GM13976 (cell line): ENCODE measurements around the gene MYL3.

Experiments
- DNase-seq: peaks from one replicate; pipeline ENCODE4 v3.0.0; 2012; ENCODE audit warnings: low spot score
- CTCF ChIP-seq: IDR thresholded peaks from 2 replicates; pipeline ENCODE4 v1.5.1; 2012; ENCODE audit warnings: borderline replicate concordance, mild to moderate bottlenecking; ENCODE audit not compliant: insufficient read depth; ENCODE audit errors: extremely low read depth, missing control alignments, control extremely low read depth
- in situ Hi-C: fragments of 300-500 bp; cut with MboI; formaldehyde crosslinking; loops from one replicate; pipeline ENCODE4 v1.12.0; 2022; ENCODE audit warnings: low sequenced_read_pairs, mixed read lengths, inconsistent platforms; ENCODE audit not compliant: unreplicated experiment

MYL3 gene

GRCh38 chr3:46900356-46900755 lies 37.1 kb upstream of the MYL3 start:
- in situ Hi-C loops: loop anchor here (25.0 kb wide), 1 partner anchor 462 kb away; no protein-coding TSS in a partner anchor
- TF ChIP-seq CTCF: no peak

GRCh38 chr3:46900007-46900292 lies 36.7 kb upstream of the MYL3 start:
- TF ChIP-seq CTCF: no peak
- DNase-seq: no peak
- in situ Hi-C loops: loop anchor here (25.0 kb wide), 1 partner anchor 462 kb away; no protein-coding TSS in a partner anchor

More at GRCh38 chr3:46900356-46900755, 37.1 kb upstream of the MYL3 start:
- DNase-seq: no peak

DNA sequence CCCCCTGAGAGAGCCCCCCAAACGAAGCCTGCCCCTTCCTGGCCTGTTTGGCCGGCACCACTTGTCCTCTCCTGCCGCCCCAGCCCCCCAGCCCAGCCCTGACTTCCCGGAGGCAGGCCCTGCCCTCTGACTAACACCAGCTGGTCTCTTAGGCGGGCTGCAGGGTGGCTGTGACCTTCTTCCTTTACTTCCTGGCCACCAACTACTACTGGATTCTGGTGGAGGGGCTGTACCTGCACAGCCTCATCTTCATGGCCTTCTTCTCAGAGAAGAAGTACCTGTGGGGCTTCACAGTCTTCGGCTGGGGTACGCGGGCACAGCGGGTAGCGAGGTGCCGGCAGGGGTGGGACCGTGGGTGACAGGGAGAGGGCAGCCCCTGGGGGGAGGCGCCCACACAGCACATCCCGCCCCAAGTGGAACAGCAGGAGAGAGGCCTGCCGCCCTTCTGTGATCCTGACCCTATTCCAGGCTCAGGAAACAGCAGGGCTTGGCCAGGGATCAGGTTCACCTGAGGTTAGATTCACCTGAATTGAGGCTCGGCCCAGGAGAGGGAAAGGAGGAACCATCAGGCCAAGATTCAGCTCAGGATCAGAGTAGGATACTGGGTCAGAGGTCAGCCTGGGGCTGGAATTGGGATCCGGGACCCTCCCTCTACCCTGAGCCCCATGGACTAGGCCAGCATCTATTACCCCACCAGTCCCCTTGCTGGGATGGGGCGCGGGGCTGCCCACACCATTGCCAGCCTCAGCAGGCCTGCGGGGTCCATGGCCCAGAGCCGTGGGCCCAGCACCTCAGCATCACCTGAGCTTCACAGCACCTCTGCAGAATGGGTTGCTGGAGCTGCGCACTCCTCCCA lies 36.1 kb upstream of the MYL3 start:
- in situ Hi-C loops: loop anchor here (25.0 kb wide), 2 partner anchors 187 to 463 kb away; partner anchors contain the start of genes PRSS50 and TMIE
- no peak for DNase-seq
- TF ChIP-seq CTCF: no peak

- in situ Hi-C loops: loop anchor here (25.0 kb wide), 1 partner anchor 186 kb away; the partner anchor contains the start of genes PRSS50 and TMIE
- TF ChIP-seq CTCF: no peak
Observed at GRCh38 chr3:46898321-46899150, 35.3 kb upstream of the MYL3 start.

GRCh38 chr3:46897829-46898320 lies 34.6 kb upstream of the MYL3 start:
- no peak for DNase-seq
- TF ChIP-seq CTCF: no peak
- in situ Hi-C loops: loop anchor here (25.0 kb wide), 1 partner anchor 186 kb away; the partner anchor contains the start of genes PRSS50 and TMIE

More at GRCh38 chr3:46898321-46899150, 35.3 kb upstream of the MYL3 start:
- no peak for DNase-seq

- TF ChIP-seq CTCF: no peak
- in situ Hi-C loops: loop anchor here (25.0 kb wide), 1 partner anchor 185 kb away; the partner anchor contains the start of genes PRSS50 and TMIE
- no peak for DNase-seq
Observed at GRCh38 chr3:46897031-46897430, 33.8 kb upstream of the MYL3 start.
